ENCODE measurements around the gene IQCC.

- TF ChIP-seq CTCF (conservative IDR thresholded peaks at IDR 0.05 in 1 of 2, IDR thresholded peaks at IDR 0.05 in 1 of 2; ENCODE audit: low read depth in 1 of 2, low read length in 2 of 2) (no peak), EZH2 (IDR thresholded peaks at IDR 0.05; ENCODE audit: low read length, missing control alignments) (no peak)
Observed at GRCh38 chr1:32187850-32188249, 17.6 kb upstream of the IQCC start.

All from fibroblast of lung (primary cell).